ENCODE results near the gene RPL6. TPM values are rescaled to one million over a fixed set of nuclear protein-coding genes. Genes with fewer than 3 reads are reported as not detected.
"Not testable (repeated sequence)": the region's sequence is repeated elsewhere in the genome, so short reads cannot be mapped to it uniquely, and the experiment has no call there.

The RPL6 gene
- total and polyA plus RNA-seq, 7 experiments from 2014 or later, result 697 to 1,668 (median 1,363) TPM

DNA sequence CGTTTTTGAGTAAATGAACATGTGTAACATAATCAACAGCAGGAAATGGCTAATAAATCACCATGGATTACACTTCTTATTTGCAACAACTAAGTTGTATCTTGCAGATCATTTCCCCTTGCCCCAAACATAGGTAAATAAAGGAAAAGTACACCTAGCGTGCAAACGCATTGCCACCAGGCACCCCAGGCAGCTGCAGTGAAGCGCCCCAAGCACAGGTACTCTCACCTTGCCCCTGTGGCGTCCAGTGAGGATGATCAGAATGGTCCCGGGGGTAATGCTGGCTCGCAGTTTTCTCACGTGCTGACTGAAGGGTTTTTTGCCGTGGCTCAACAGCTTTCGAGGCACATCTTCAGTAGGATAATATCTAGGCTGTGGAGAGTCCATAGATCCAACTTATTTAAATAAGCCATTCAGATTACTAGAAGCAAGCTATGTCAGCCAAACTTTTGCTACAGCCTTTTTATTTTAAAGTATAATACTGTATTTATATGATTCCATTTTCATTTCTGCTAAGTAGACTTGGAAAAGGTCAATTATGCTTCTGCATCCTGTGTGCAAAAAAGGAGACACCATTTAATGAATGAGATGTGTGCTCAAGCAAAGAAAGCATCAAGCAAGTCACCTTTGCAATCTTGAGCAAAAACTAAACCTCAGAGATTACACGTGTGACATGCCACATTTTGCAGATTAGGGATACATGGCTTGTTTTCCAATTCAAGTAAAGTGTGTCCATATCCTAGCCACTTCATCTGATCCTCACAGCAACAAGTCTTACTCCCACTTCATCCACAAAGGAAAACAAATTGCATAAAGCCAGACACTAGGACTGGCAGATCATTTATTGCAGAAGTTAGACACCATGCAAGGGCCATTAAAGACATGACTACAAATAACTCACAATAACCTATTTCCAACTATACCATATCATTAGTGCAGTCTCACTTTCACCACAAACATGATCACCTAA is 2.6 kb downstream of the RPL6 start:
- POLR2A ChIA-PET, result interaction anchor here (0.5 to 1.4 kb wide), 3 partner anchors 12 to 565 kb away, joined by 3 read pairs; partner anchors contain the start of genes MAPKAPK5 and PTPN11
- no peak for ATAC-seq
- peaks cover 0 to 3% (median 0%) of the 10 kb centered on the region in 11 donors for H3K9me3 Mint-ChIP-seq
- Histone ChIP-seq H3K9me3 (ENCODE audit: control insufficient read depth in 2 of 3, low read length in 3 of 3) (no peaks in the 10 kb centered on the region), H3K27ac (ENCODE audit: low read depth, low read length) (peak overlapping the region; percentile 84), H3K27me3 (ENCODE audit: control insufficient read depth in 2 of 2, insufficient read depth in 2 of 2, low read length in 2 of 2) (no peaks in the 10 kb centered on the region), H3K36me3 (ENCODE audit: control insufficient read depth in 2 of 3, insufficient read depth in 3 of 3, low read length in 3 of 3) (peaks cover 9 to 42% (median 24%) of the 10 kb centered on the region in 3 experiments), H3K4me3 (ENCODE audit: low read length) (peak overlapping the region; percentile 7), H3K4me1 (ENCODE audit: control insufficient read depth in 2 of 2, insufficient read depth in 2 of 2, low read length in 2 of 2) (peaks cover 18 to 20% of the 10 kb centered on the region in 2 donors)
- CTCF ChIA-PET, result no interaction called here
- H3K4me1 Mint-ChIP-seq, result peaks cover 17 to 48% (median 36%) of the 10 kb centered on the region in 7 donors
- no peaks in the 10 kb centered on the region for H3K27me3 Mint-ChIP-seq
- no peak for DNase-seq
- H3K4me3 Mint-ChIP-seq, result peak overlapping the region in 9 of 10 donors; percentile 49 to 100 (median 99)
- intact Hi-C loops (cut with micrococcal nuclease), result loop anchor here (5.0 kb wide), 3 partner anchors 395 to 1040 kb away; partner anchors contain the start of genes ERP29 (in 1 of the 2), MAPKAPK5 (in 1 of the 2), PHETA1 (in 1 of the 2) and TMEM116 (in 1 of the 2)
- H3K36me3 Mint-ChIP-seq, result peaks cover 0 to 34% (median 26%) of the 10 kb centered on the region in 5 donors
- H3K27ac Mint-ChIP-seq, result peak overlapping the region in 7 of 9 donors; percentile 15 to 100 (median 54)

DNA sequence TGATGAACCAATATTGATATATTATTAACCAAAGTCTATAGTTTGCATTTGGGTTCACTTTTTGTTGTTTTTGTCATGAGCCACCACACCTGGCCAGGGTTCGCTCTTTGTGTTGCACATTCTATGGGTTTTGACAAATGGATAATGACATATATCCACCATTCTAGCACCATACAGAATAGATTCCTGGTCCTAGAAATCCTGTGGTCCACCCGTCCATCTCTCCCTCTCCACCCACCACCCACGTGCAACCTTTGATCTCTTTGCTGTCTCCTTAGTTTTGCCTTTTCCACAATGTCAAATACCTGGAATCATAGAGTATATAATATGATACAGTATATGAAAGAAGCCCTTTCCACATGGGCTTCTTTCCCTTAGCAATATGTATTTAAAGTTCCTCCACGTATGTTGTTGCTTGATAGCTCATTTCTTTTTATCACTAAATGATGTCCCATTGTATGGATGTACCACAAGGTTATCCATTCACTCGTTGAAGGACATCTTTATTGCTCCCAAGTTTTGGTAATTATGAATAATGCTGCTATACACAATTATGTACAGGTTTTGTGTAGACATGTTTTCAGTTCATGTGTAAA is 7.4 kb downstream of the RPL6 start:
- DNase-seq (no peak), ATAC-seq (no peak)
- Mint-ChIP-seq H3K27ac (peak overlapping the region in 1 of 9 donors; percentile 26), H3K36me3 (peaks cover 0 to 17% (median 11%) of the 10 kb centered on the region in 5 donors), H3K4me3 (no peak overlapping the region), H3K4me1 (peaks cover under 1 to 16% (median 8%) of the 10 kb centered on the region in 7 donors), H3K9me3 (peaks cover 0 to 2% (median 0%) of the 10 kb centered on the region in 11 donors), H3K27me3 (peaks cover 0 to 3% (median 0%) of the 10 kb centered on the region in 5 donors)
- no peaks in the 10 kb centered on the region for H3K27me3 ChIP-seq (ENCODE audit: control insufficient read depth in 2 of 2, insufficient read depth in 2 of 2, low read length in 2 of 2)
- H3K27ac ChIP-seq (ENCODE audit: low read depth, low read length), result no peak overlapping the region
- peaks cover 0 to 2% of the 10 kb centered on the region in 2 donors for H3K4me1 ChIP-seq (ENCODE audit: control insufficient read depth in 2 of 2, insufficient read depth in 2 of 2, low read length in 2 of 2)
- no peak overlapping the region for H3K4me3 ChIP-seq (ENCODE audit: low read length)
- POLR2A ChIA-PET, result interaction anchor here (1.0 kb wide), 1 partner anchor 16 kb away, joined by 3 read pairs; no protein-coding TSS in a partner anchor
- CTCF ChIA-PET, result interaction anchor here (0.7 to 0.9 kb wide), 2 partner anchors 204 to 1981 kb away, joined by 3 read pairs; no protein-coding TSS in a partner anchor
- intact Hi-C loops (cut with micrococcal nuclease), result no loop called here
- peaks cover 4 to 30% (median 17%) of the 10 kb centered on the region in 3 experiments for H3K36me3 ChIP-seq (ENCODE audit: control insufficient read depth in 2 of 3, insufficient read depth in 3 of 3, low read length in 3 of 3)
- no peaks in the 10 kb centered on the region for H3K9me3 ChIP-seq (ENCODE audit: control insufficient read depth in 2 of 3, low read length in 3 of 3)

DNA sequence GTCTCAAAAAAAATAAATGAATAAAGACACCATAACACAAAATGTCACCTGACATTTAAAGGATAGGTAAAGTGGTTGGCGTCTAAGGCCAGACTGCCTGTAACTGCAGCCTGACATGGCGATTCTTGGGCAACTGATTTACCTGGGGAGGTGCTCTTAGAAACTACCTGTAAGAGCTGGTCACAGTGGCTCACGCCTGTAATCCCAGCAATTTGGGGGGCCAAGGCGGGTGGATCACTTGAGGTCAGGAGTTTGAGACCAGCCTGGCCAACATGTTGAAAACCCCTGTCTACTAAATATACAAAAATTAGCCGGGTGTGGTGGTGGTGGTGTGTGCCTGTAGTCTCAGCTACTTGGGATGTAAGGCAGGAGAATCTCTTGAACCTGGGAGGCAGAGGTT is 8.4 kb downstream of the RPL6 start:
- peaks cover 0 to 2% (median 0%) of the 10 kb centered on the region in 11 donors for H3K9me3 Mint-ChIP-seq
- peaks cover 0 to 7% (median 6%) of the 10 kb centered on the region in 7 donors for H3K4me1 Mint-ChIP-seq
- H3K36me3 Mint-ChIP-seq, result peaks cover 0 to 14% (median 9%) of the 10 kb centered on the region in 5 donors
- H3K9me3 ChIP-seq (ENCODE audit: control insufficient read depth in 2 of 3, low read length in 3 of 3), result no peaks in the 10 kb centered on the region
- no peak for ATAC-seq
- ChIA-PET CTCF (interaction anchor here (0.9 kb wide), 1 partner anchor 15 kb away, joined by 3 read pairs; no protein-coding TSS in a partner anchor), POLR2A (interaction anchor here (0.6 kb wide), 1 partner anchor 452 kb away, joined by 6 read pairs; no protein-coding TSS in a partner anchor)
- H3K36me3 ChIP-seq (ENCODE audit: control insufficient read depth in 2 of 3, insufficient read depth in 3 of 3, low read length in 3 of 3), result peaks cover 0 to 20% (median 7%) of the 10 kb centered on the region in 3 experiments
- no peaks in the 10 kb centered on the region for H3K4me1 ChIP-seq (ENCODE audit: control insufficient read depth in 2 of 2, insufficient read depth in 2 of 2, low read length in 2 of 2)
- no peak overlapping the region for H3K4me3 Mint-ChIP-seq
- no peak overlapping the region for H3K27ac Mint-ChIP-seq
- no peak for DNase-seq
- peaks cover 0 to 8% (median 0%) of the 10 kb centered on the region in 5 donors for H3K27me3 Mint-ChIP-seq
- H3K27me3 ChIP-seq (ENCODE audit: control insufficient read depth in 2 of 2, insufficient read depth in 2 of 2, low read length in 2 of 2), result no peaks in the 10 kb centered on the region
- no peak overlapping the region for H3K4me3 ChIP-seq (ENCODE audit: low read length)
- H3K27ac ChIP-seq (ENCODE audit: low read depth, low read length), result no peak overlapping the region
- intact Hi-C loops (cut with micrococcal nuclease), result no loop called here

DNA sequence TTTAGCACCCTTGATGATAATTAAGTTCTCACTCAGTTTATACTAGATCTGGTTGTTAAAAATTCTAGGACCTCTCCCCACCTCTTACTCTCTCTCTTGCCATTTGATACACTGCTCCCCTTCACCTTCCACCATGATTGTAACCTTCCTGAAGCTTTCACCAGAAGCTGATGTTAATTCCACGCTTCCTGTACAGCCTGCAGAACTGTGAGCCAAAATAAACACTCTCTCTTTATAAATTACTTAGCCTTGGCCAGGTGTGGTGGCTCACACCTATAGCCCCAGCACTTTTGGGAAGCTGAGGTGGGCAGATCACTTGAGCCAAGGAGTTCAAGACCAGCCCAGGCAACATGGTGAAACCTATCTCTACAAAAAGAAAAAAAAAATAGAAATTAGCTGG is 16.1 kb downstream of the RPL6 start:
- DNase-seq, result no peak
- Histone ChIP-seq H3K36me3 (ENCODE audit: control insufficient read depth in 2 of 3, insufficient read depth in 3 of 3, low read length in 3 of 3) (no peaks in the 10 kb centered on the region), H3K27ac (ENCODE audit: low read depth, low read length) (no peak overlapping the region), H3K9me3 (ENCODE audit: control insufficient read depth in 2 of 3, low read length in 3 of 3) (no peaks in the 10 kb centered on the region), H3K27me3 (ENCODE audit: control insufficient read depth in 2 of 2, insufficient read depth in 2 of 2, low read length in 2 of 2) (no peaks in the 10 kb centered on the region), H3K4me1 (ENCODE audit: control insufficient read depth in 2 of 2, insufficient read depth in 2 of 2, low read length in 2 of 2) (no peaks in the 10 kb centered on the region), H3K4me3 (ENCODE audit: low read length) (no peak overlapping the region)
- no peak for ATAC-seq
- intact Hi-C loops (cut with micrococcal nuclease), result no loop called here
- H3K27me3 Mint-ChIP-seq, result peaks cover 0 to 28% (median 0%) of the 10 kb centered on the region in 5 donors
- H3K4me3 Mint-ChIP-seq, result no peak overlapping the region
- CTCF ChIA-PET, result no interaction called here
- no peaks in the 10 kb centered on the region for H3K4me1 Mint-ChIP-seq
- peaks cover 0 to 2% (median 0%) of the 10 kb centered on the region in 11 donors for H3K9me3 Mint-ChIP-seq
- no peak overlapping the region for H3K27ac Mint-ChIP-seq
- POLR2A ChIA-PET, result interaction anchor here (0.9 kb wide), 1 partner anchor 13 kb away, joined by 3 read pairs; no protein-coding TSS in a partner anchor
- no peaks in the 10 kb centered on the region for H3K36me3 Mint-ChIP-seq

DNA sequence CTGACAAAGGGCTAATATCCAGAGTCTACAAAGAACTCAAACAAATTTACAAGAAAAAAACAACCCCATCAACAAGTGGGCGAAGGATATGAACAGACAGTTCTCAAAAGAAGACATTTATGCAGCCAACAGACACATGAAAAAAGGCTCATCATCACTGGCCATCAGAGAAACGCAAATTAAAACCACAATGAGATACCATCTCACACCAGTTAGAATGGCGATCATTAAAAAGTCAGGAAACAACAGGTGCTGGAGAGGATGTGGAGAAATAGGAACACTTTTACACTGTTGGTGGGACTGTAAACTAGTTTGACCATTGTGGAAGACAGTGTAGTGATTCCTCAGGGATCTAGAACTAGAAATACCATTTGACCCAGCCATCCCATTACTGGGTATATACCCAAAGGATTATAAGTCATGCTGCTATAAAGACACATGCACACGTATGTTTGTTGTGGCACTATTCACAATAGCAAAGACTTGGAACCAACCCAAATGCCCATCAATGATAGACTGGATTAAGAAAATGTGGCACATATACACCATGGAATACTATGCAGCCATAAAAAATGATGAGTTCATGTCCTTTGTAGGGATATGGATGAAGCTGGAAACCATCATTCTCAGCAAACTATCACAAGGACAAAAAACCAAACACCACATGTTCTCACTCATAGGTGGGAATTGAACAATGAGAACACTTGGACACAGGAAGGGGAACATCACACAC is 19.3 kb downstream of the RPL6 start:
- H3K27ac ChIP-seq (ENCODE audit: low read depth, low read length); H3K36me3 Mint-ChIP-seq; H3K4me1 ChIP-seq (ENCODE audit: control insufficient read depth in 2 of 2, insufficient read depth in 2 of 2, low read length in 2 of 2); ATAC-seq; CTCF ChIA-PET; H3K27me3 ChIP-seq (ENCODE audit: control insufficient read depth in 2 of 2, insufficient read depth in 2 of 2, low read length in 2 of 2); H3K27ac Mint-ChIP-seq; DNase-seq; H3K4me3 ChIP-seq (ENCODE audit: low read length); H3K9me3 Mint-ChIP-seq; H3K9me3 ChIP-seq (ENCODE audit: control insufficient read depth in 2 of 3, low read length in 3 of 3); H3K4me1 Mint-ChIP-seq; POLR2A ChIA-PET; H3K4me3 Mint-ChIP-seq; H3K36me3 ChIP-seq (ENCODE audit: control insufficient read depth in 2 of 3, insufficient read depth in 3 of 3, low read length in 3 of 3): not testable (repeated sequence)
- H3K27me3 Mint-ChIP-seq, result peaks cover 0 to 20% (median 5%) of the 10 kb centered on the region in 5 donors
- intact Hi-C loops (cut with micrococcal nuclease), result loop anchor here (5.0 to 10.0 kb wide), 2 partner anchors 143 to 795 kb away; partner anchors contain the start of gene ATXN2 (in 2 of the 2)

DNA sequence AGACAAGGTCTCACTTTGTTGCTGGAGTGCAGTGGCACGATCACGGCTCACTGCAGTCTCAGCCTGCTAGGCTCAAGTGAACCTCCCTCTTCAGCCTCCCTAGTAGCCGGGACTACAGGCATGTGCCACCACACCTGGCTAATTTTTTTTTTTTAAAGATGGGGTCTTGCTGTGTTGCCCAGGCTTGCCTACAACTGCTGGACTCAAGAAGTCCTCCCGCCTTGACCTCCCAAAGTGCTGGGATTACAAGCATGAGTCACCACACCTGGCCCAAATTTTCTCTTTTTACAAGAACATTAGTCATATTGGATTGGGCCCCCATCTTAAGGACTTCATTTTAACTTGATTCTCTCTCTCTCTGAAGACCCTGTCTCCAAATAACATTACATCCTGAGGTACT is 20.2 kb downstream of the RPL6 start:
- no peaks in the 10 kb centered on the region for H3K9me3 Mint-ChIP-seq
- H3K27ac ChIP-seq (ENCODE audit: low read depth, low read length), result no peak overlapping the region
- ChIA-PET POLR2A (no interaction called here), CTCF (no interaction called here)
- no peaks in the 10 kb centered on the region for H3K4me1 ChIP-seq (ENCODE audit: control insufficient read depth in 2 of 2, insufficient read depth in 2 of 2, low read length in 2 of 2)
- H3K4me3 ChIP-seq (ENCODE audit: low read length), result no peak overlapping the region
- no peaks in the 10 kb centered on the region for H3K36me3 Mint-ChIP-seq
- H3K27ac Mint-ChIP-seq, result peak overlapping the region in 1 of 9 donors; percentile 22
- no peak for DNase-seq
- no peaks in the 10 kb centered on the region for H3K9me3 ChIP-seq (ENCODE audit: control insufficient read depth in 2 of 3, low read length in 3 of 3)
- peaks cover 0 to 20% (median 5%) of the 10 kb centered on the region in 5 donors for H3K27me3 Mint-ChIP-seq
- peaks cover 0 to 8% (median 6%) of the 10 kb centered on the region in 7 donors for H3K4me1 Mint-ChIP-seq
- intact Hi-C loops (cut with micrococcal nuclease), result loop anchor here (5.0 to 10.0 kb wide), 2 partner anchors 142 to 794 kb away; partner anchors contain the start of gene ATXN2 (in 2 of the 2)
- ATAC-seq, result no peak
- no peaks in the 10 kb centered on the region for H3K36me3 ChIP-seq (ENCODE audit: control insufficient read depth in 2 of 3, insufficient read depth in 3 of 3, low read length in 3 of 3)
- no peaks in the 10 kb centered on the region for H3K27me3 ChIP-seq (ENCODE audit: control insufficient read depth in 2 of 2, insufficient read depth in 2 of 2, low read length in 2 of 2)
- no peak overlapping the region for H3K4me3 Mint-ChIP-seq

Data from naive thymus-derived CD4-positive, alpha-beta T cell (primary cell).